HG03103 (cell line): ENCODE measurements around the gene RHD.
"Not testable (repeated sequence)": the region's sequence is repeated elsewhere in the genome, so short reads cannot be mapped to it uniquely, and the experiment has no call there.

Experiments
- ATAC-seq: cut with Tn5 transposase; IDR thresholded peaks from one replicate; pipeline ENCODE4 v1.9.1; 2021; ENCODE audit warnings: low read depth; ENCODE audit not compliant: unreplicated experiment

The RHD gene

DNA sequence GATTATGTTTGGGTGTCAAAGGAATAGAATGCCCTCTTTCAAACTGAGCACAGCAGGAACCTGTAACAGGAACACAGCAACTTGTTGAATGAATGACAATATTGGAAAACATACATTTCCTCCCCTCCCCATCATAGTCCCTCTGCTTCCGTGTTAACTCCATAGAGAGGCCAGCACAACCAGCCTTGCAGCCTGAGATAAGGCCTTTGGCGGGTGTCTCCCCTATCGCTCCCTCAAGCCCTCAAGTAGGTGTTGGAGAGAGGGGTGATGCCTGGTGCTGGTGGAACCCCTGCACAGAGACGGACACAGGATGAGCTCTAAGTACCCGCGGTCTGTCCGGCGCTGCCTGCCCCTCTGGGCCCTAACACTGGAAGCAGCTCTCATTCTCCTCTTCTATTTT is at the start of gene RHD:
RHD (plus strand) TSS at position 272 of the 400 bp plus-strand sequence; CDS start at position 311, 39 bp downstream.
- not testable (repeated sequence) for ATAC-seq

DNA sequence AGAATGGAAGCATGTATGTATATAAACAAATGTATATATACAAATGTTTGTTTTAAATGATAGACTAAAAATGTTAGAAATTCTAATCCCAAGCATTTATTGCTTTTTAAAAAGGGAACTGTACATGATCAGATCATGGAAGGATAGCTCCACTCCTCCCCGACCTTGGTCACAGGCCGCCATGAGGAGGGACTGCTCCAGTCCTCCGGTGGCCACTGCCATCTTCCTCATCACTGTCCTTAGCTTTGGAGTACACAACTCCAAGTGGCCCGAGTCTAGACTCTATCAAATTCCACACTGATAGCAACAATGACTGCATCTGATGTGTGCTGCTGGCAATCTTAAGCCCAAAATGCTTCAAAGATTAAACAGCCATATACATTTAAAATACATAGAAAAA is 49.7 kb upstream of the RHD start:
- no peak for ATAC-seq

DNA sequence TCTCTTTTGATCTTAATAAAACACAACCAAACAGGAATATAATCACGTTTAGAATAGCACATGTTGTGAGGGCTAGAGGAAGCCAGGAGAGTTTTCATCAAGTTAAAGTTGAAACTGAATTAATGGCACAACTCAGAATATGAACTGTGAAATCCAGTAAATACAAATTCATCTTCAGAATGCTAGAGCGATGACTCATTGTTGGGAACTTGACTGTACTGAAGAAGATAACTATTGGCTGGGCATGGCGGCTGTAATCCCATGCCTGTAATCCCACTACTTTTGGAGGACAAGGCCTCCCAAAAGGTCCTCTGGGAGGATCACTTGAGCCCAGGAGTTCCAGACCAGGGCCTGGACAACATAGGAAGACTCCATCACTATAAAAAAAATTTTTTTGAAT is 48.8 kb upstream of the RHD start:
- no peak for ATAC-seq

DNA sequence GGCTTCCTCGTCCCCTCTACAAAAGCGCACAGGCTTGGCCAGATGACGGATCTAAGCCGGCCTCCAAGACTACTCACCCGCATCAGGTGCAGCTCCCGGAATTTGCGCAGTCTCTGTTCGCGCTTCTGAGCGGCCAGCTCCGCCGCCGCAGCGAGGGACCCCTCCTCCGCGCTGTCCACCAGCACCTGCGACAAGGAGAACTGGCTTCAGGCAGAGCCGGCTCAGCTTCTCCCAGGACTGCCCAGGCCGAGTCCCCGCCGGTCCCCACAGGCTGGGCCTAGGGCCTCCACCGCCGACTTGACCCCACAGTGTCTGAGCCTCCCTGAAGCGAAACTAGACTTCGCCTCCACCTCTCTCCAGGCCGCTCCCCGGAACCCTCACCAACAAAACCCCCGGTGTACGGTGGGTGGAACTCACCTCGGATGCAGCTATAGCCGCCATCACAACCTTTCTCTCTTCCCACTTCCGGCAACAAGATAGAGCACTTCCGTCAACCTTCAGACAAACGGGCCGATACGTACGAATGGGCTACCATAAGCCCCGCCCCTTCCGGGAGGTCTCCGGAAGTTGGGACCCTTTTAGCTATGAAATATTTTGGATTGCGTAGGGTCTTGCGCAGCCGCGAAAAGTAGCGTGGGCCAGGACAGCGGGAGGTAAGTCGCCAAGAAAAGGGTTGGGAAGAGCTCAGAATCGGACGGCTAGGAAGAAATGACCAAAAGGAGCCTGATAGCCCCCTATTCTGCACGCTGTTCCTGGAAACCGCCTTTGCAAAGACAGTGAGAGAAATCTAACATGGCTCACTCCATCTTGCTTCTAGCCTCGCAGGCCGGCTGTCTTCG is 40.1 kb upstream of the RHD start, which contains the start of gene SYF2:
SYF2 (minus strand) TSS at position 476 of the 839 bp plus-strand sequence; CDS start at position 441, 35 bp downstream.
- ATAC-seq = peak; percentile 68

DNA sequence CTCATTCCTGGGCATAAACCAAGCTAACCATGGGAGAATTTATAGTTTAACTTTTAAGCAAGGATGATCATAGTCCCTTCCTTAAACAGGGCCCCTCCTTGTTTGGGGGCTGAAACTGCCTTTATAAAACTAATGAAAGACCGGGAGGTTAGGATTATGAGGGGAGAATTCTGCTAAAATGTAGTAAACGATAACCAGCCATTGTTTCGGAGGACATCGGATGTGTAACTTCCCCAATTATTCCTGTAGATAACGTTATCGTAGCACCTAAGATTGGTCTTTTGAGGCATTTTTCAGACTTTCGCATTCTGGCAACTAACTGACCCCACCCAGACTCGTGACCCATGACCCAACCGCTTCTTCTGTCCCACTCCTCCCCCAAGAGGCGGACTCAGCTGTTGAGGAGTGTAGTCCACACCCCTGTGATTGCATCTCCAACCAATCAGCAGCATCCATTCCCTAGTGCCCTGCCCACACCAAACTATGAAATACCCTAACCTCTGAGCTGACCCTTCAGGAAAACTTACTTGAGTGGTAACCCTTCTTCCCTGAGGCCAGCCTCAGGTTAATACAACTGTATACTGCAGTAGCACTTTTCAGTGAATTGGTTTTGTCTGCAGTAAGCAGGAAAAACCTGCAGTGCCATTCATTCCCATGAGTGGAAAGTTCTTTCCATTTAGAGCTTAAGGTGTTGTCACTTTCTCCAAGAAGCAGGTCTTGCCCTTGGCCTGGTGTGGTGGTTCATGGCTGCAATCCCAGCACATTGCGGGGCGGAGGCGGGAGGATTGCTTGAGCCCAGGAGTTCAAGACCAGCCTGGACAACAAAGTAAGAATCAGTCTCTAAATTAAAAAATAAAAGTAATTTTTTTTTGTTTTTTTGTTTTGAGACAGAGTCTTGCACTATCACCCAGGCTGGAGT is 39.2 kb upstream of the RHD start:
- ATAC-seq = peak; percentile 43

DNA sequence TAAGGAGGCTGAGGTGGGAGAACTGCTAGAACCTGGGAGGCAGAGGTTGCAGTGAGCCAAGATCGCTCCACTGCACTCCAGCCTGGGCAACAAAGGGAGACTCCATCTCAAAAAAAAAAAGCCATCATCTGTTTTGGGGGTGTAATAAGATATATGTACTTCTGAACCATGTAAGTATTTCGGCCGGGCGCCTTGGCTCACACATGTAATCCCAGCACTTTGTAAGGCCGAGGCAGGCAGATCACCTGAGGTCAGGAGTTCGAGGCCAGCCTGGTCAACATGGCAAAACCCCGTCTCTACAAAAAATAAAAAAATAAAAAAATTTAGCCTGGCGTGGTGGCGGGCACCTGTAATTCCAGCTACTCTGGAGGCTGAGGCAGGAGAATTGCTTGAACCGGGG is 36.9 kb upstream of the RHD start:
- ATAC-seq = not testable (repeated sequence)

DNA sequence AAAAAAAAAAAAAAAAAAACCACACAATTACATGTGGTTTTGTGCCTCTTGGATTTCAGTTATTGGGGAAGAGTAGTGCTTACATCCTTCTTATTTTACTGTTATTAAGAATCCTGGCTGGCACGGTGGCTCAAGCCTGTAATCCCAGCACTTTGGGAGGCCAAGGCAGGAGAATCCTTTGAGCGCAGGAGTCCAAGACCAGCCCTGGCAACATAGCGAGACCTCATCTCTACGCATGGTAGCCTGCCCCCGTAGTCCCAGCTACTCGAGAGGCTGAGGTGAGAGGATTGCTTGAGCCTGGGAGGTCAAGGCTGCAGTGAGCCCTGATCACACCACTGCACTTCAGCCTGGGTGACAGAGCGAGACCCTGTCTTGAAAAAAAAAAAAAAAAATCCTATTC is 36.0 kb upstream of the RHD start:
- ATAC-seq = not testable (repeated sequence)

DNA sequence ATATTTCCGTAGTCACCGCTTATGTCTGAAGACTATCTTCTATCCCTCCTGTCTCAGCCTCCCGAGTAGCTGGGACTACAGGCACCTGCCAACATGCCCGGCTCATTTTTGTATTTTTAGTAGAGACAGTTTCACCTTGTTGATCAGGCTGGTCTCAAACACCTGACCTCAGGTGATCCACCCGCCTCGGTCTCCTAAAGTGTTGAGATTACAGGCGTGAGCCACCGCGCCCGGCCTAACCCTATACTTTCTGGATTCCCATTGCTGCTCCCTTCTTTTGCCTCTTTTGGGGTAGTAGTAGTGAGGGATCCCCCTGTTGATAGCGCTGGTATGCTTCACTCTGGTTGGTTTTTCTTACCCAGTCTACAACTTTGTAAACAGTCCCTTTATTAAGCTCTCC is 34.3 kb upstream of the RHD start:
- ATAC-seq = no peak

DNA sequence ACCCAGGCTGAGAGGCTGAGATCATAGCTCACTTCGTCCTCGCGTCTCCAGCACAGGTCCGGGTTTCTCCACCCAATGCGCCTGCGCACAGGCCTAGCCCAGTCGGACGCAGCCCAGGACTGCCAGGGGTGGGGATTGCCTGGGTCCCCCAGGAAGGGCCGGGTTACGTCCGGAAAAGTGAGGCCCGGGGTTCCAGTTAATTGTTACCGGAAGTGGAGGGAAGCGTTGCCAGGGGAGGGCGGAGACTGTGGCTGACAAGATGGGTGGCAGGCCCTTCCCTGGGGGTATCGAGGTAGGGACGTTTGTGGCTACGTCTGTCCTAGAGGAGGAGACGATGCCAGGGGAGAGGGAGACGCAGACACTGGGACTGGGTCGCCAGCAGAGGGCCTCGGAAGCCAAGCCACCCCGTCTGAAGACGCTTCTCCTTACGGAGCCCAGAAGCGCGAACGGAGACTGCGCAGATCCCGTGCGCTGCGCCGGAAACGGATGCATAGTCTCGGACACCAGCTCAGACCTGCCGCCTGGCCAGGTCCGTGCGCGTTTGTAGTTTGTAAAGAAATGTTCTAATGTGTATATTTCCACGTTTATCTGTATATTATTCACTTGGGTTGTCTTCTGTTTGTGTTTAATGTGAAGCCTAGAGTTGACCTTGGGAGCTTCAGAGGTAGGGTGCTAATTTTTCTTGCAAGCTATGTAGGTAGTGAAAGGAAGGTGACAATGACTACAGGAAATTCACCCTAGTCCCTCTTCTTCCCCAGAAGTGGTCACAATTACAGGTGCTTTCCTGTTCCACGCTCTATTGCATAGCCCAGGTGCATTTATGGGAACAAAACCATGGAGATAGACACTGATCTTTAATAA is 32.4 kb upstream of the RHD start:
- peak; percentile 59 for ATAC-seq

DNA sequence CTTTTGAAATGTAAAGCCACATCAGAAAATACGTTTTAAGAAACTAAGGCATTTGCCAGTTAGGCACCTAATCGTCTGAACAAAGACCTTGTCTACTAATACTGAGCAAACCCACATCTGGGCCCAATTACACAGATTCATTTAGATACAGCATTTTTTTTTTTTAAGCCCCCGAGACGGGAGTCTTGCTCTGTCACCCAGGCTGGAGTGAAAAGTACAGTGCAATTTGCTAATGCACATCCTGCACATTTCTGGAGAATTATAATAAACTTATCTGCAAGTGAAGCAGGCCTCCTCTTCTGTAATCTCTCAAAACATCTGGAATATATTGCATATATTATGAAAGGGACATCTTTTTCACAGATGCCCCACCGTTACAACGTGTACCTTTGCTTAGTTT is 28.4 kb upstream of the RHD start:
- no peak for ATAC-seq

DNA sequence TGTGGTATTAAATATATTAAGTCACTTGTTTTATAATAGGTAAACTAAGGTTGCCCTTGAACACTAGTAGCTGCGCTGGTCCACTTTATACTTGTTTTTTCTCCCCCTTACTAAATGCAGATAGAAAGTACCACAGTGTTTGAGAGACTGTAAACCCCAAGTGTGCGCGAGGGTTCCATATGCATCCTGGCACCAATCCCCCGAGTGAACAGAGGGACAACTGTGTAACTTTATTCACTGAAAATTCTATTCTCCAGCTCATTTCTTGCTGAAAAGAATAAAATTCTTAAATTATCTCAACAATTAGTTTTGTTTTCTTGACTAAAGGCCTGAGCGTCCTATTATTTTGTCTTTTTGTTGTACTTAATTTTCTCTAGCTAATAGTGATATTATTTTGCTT is 26.9 kb upstream of the RHD start:
- ATAC-seq = no peak

DNA sequence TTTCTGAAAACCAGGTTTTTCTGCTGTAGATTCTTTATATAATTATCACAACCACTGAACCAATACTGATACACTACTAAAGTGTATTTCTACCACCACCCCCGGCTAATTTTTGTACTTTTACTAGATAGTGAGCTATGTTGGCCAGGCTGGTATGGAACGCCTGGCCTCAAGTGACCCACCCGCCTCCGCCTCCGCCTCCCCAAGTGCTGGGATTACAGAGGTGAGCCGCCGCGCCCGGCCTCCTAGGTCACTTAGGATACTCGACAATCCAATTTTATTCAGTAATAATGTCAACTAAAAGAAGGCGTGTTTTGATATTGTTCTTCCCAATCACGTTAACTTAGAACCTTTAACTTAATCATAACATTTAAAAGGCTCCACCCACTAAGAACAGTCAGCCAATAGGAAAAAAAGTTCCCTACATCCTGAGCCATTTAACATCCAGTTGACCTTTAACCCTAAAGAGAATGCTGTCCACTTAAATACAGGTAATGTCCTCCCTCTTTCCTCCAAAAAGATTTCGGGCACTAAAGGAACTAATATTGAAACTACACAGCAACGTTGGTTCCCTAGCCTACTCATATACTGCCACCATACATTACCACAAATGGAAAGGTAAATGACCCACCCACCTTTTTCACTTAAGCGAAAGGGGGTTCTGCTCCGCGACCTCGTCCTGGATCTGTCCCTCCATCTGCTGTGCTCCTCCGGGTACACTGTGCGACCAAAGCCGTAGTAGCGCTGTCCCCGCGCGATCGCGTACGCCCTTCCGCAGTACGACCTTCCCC is 26.3 kb upstream of the RHD start:
- no peak for ATAC-seq

DNA sequence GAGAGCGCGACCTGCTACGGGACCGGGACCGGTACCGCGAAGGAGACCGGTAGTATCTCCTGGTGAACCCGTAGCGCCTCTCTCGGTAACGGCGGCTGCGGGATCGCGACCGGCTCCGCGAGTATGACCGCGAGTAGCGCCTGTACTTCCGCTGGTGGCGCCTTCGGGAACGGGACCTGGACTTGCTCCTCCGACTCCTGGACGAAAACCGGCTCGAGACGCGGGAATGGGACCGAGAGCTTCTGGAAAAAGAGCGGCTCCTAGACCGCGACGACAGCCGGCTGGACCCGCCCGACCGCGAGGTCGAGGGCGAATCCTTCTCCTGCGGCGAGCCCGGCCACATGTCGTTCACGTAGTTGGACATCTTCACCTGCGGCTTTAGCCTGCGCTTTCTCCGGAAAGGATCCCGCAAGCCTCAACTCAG is 25.7 kb upstream of the RHD start:
- ATAC-seq = no peak

DNA sequence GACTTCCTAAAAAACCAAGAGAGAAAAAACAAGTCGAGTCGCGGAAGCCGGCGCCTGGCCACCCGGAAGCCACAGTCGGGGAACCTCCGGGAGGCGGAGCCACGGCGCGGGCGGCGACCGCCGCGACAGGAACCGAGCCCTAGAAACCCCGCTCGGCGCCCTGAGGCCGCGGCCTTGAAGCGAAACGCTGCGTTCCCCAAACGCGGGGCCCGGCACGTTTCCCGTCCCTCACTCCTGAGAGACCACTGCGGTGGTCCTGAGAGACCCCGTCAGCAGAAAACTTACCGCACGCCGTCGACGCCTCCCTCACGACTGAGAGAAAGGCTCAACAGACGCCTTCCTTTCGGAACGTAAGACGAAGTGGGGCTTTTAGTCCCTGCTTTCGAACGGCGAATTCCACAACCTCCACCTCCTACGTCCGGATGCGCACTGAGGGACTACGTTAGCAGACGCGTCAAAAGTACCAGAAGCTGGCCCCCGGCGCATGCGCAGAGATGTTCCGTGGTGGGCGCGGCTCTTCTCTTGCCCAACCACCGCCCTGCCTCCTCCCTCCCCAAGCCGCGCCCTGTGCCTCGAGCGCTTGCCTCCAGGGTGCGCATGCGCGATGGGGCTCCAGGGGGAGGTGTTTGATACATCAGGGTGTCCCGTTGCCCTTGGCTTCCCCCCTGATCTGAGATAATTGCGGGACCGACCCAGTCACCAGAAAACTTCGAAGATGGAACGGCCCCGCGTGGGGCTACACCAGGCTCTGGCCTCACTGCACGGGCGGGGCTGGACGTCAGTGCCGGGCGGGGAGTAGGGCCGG is 25.1 kb upstream of the RHD start, which contains the start of gene RSRP1:
RSRP1 (minus strand) TSS at position 431 of the 805 bp plus-strand sequence. CDS start 491 bp downstream, outside the sequence.
- peak; percentile 86 for ATAC-seq

DNA sequence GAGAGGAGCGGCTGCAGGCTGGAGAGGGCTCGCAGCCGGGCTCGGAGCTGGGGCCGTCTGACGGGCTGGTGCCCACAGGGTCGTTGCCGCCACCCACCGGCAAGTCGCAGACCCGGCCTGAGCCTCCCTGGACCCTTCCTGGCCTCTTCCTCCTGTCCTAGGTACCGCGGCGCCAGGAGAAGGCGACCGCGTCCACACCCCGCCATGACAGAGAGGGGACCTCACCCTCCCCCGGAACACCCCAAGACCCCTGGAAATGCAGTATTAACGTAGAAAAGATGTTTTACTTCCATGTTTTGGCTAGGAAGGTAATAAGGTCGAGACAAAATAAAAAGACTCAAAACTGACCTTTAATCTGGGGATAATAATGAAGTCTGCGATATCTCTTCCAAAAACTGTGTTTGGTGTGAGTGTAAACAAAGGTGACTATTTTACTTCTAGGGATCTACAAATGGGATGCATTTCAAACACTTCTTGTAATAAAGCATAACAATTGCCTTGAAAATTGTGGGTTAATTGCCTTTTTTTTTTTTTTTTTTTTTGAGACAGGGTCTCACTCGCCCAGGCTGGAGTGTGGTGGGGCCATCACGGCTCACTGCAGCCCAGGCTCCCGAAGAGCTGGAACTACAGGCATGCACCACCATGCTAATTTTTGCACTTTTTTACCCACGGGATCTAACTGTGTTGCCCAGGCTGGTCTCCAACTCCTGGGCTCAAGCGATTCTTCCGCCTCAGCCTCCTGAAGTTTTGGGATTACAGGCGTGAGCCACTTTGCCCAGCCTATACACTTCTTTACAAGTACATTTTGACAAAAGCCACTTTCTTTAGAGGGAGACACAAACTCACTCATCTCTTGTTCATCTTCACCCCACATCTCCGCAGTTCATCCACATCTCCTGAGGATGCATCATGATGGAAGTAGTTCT is 24.2 kb upstream of the RHD start:
- peak; percentile 40 for ATAC-seq

DNA sequence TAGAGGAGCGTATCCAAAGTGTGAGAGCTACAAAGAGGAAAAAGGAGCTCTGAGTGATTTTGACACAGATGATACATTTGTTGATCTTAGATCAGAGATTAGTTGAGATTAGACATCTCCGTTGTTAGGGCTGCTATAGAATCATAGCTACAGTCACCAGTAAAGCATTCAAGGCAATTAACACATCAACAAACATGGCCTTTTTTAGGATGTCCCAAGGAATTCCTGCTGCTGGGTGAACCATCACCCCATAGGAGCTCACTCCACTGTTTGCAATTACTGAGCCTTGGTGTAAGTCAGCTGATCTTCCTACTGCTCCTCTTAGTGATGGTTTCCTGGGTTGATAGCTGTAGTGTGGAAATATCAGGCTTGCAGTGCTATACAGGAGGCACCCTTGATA is 18.4 kb upstream of the RHD start:
- ATAC-seq = no peak

DNA sequence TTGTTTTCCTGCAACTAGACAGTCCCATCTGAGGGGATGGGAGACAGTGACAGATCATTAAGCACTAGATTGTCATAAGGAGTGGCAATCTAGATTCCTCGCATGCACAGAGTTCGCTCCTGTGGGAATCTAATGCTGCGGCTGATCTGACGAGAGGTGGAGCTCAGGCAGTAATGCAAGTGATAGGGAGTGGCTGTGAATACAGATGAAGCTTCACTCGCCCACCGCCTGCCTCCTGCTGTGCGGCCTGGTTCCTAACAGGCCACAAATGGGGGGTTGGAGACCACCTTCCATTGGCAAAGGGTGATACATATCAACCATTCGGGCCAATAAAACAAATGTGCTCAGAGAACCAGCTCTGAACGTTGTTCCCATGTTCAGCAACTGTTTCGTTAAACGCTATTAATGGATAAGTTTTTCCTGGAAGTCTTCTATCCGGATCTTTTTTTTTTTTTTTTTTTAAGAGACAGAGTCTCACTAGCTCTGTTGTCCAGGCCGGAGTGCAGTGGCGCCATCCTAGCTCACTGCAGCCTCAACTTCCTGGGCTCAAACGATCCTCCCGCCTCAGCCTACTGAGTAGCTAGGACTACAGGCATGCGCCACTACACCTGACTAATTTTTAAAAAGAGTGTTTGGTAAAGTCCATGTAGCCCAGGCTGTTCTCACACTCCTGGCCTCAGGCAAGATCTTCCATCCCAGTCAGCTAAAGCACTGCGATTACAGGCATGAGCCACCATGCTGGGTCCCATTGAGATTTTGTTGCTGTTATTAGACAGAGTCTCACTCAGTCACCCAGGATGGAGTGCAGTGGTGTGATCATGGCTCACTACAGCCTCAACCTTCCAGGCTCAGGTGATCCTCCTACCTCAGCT is 16.4 kb upstream of the RHD start:
- no peak for ATAC-seq
